Activated T-cell treated with anti-CD3 and anti-CD28 coated beads, Interleukin-2, amount 50 U/mL, for 48 hours (primary cell): Measurements from ENCODE around the gene SNAI1.
A peak's percentile ranks its signal among the peaks of the same experiment; 100 is the strongest.
"Not testable (repeated sequence)": the region's sequence is repeated elsewhere in the genome, so short reads cannot be mapped to it uniquely, and the experiment has no call there.

Experiments
- DNase-seq, 2 experiments: peaks; one replicate each; pipeline ENCODE4 v3.0.0-alpha.2; 2020

Gene SNAI1

GRCh38 chr20:49982346-49983122 lies at the start of gene SNAI1:
TSS of gene SNAI1 (plus strand) at chr20:49982980. CDS start at chr20:49983060, 80 bp downstream.
- DNase-seq, result peak; percentile 77 to 85

DNA sequence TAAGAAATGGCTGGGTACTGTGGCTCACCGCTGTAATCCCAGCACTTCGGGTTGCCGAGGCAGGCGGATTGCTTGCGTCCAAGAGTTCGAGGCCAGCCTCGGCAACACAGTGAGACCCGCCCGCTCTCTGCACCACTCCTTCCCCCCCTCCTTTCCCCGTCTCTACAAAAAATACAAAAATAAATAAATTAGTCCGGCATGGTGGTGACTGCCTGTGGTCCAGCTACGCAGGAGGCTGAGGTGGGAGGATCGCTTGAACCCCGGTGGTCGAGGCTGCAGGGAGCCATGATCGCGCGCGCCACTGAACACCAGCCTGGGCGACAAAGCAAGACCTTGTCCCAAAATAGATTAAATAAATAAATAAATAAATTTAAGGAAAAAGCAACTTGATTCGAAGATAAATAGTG lies 47.0 kb upstream of the SNAI1 start:
- no peak for DNase-seq

DNA sequence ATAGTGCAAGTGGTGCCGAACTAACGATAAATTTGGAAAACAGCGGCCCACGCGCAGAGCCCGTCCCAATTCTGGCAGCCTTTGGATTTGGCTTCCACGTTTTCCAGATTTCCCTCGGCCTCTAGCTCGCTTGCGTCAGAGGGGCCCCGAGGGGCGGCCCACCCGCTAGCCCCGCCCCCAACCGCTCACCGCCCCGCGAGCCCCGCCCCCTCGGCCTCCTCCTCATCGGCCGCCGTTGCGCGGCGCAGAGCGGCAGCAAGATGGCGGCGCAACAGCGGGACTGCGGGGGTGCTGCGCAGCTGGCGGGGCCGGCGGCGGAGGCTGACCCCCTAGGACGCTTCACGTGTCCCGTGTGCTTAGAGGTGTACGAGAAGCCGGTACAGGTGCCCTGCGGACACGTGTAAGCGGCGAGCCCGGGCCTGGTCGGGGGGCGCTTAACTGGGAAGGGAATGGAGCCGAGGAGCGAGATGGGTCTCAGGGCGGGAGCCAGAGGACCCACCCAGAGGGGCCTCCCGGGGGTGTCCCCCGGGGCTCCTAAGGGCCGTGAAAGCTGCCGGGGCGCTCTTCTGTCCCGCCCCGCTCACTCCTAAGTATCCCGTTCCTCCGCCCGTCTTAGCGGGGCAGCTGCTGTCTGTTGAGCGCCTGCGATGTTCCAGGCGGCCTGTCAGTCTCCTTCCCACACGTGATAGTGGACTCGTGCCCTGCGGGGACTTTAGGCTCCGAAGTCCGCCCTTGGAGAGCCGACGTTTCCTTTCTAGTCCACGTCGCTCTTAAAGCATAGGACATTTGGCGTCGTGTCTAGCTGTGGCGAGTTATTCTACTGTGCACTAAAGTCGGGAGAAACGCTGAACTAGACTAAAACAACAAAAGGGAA lies 46.4 kb upstream of the SNAI1 start, which contains the start of gene RNF114:
TSS of gene RNF114 (plus strand) at position 245 of the 874 bp plus-strand sequence. CDS start at position 261, 16 bp downstream.
- peak; percentile 92 to 95 for DNase-seq

DNA sequence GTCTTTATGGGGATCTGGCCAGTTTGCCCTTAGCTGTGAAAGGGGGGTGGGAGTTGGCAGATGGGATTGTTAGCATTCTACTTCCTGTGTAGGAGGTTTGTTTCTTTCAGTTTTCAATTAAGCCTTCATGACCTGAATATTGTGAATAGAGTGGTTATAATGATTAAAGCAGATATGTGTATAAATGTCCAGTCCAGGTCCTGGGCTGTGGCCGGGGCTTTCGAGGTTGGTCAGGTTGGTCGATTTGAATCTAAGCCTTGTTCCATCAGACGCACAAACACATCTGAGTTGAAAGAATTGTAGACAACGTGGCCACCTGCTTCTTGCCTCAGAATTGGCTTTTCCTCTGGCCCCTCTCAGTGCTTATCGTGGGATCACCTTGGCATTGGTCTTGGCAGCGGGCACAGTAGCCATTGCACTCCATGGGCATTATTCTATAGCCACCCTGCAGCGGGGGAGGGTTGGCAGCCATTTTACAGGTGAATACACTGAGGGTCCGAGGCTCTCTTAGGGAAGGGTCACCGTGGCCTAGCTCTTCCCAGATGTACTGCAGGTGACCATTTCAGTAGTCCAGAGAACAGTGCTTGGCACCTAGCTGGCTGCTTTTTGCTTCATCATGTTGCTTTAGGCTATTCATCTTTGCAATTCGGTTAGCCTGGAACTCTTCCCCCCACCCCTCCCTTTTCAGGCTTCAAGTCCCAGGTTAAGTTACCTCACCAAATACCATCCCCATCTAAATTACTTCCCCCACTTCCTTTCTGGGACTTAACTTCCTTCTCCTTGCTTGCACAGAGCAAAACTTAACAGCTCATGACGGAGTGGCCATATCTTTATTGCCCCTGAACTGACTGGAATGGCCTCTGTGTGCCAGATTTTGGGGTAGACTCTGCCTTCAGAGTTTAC lies 45.5 kb upstream of the SNAI1 start:
- DNase-seq, result no peak

DNA sequence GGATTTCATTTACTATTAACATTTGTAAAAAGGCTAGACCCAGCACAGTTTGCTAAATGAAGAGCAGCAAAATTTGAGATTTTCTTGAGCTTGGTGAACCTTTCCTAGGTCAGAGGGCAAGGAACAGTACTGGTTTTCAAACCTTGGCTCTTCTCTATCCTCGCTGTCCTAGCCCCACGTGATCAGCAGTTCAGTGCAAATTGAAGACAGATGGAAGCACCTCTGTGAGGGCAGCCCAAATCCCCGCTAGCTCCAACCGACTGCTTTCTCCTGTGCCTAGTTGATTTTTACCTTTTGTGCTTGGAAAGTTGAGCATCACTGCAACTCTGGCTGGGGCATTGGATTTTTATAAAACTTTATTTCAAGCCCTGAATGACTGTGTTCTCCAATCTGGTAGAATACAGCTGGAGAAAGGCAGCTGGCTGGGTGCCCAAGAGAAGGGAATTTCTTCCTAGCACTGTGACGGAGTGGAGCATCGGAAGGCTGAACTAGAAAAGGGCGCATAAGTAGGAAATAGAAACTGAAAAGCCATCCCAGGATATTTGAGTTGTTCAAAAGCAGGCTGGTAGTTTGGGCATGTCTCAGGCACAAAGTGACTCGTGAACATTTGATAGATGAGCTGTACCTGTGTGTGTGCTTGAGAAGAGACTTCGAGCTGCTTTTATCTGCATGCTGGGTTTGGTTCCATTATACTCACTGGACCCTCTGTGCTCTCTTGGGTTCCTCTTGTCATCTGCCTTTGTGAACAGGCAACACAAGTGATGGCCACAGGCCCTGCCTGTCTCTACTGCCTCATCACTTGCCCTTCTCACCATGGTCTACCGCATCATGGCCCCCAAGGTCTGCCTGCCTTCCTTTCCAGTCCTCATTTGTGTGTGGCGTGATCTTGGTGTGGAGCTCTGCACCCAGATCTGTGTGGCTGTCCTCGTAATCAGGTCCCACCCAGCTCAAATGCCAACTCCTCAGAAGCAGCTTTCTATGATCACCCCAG lies 44.3 kb upstream of the SNAI1 start:
- DNase-seq, result no peak

DNA sequence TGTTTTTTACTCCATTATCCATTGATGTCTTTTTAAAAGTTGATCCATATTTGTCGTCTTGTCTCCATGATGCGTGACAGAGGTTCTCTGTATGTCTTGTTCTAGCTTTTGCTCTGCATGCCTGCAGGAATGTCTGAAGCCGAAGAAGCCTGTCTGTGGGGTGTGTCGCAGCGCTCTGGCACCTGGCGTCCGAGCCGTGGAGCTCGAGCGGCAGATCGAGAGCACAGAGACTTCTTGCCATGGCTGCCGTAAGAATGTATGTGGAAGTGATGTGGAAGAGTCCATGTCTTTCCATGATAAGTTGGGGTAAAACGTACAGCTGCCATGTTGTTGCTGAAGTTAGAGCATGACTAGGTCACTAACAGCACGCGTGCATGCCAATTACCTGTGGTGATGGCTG lies 41.3 kb upstream of the SNAI1 start:
- DNase-seq, result no peak

DNA sequence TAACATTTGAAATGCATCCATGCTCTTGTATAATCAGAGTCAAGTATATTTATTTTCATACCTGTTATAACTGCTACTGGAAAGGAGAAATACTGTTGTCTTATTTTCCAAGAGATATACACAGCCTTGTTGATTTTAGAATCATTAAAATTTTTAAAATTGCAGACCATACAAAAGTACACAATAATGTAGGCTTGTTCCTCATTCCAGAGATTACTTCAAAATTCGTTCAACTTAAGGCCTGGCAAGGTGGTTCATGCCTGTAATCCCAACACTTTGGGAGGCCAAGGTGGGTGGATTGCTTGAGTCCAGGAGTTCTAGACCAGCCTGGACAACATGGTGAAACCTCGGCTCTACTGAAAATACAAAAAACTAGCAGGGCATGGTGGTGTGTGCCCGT lies 40.5 kb upstream of the SNAI1 start:
- DNase-seq, result no peak

GRCh38 chr20:49942942-49943341 lies 39.8 kb upstream of the SNAI1 start:
- no peak for DNase-seq

DNA sequence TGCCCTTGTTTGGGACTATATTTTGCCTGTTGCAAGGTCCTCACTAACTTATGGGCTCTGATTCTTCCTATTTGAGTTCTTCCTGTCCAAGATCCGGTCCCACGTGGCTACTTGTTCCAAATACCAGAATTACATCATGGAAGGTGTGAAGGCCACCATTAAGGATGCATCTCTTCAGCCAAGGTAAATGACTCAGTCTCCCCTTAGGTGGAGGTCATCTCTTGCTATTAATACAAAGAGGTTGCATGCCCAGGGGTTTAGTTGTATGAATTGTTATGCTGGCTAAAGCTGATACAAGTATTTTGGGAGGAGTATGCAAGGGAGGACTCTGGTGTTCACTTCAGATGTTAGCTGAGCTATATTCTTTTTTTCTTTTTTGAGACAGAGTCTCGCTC lies 37.5 kb upstream of the SNAI1 start:
- DNase-seq, result no peak

- DNase-seq, result no peak
Measured at GRCh38 chr20:49945701-49946477, 36.9 kb upstream of the SNAI1 start.

GRCh38 chr20:49948178-49948577 lies 34.6 kb upstream of the SNAI1 start:
- no peak for DNase-seq

DNA sequence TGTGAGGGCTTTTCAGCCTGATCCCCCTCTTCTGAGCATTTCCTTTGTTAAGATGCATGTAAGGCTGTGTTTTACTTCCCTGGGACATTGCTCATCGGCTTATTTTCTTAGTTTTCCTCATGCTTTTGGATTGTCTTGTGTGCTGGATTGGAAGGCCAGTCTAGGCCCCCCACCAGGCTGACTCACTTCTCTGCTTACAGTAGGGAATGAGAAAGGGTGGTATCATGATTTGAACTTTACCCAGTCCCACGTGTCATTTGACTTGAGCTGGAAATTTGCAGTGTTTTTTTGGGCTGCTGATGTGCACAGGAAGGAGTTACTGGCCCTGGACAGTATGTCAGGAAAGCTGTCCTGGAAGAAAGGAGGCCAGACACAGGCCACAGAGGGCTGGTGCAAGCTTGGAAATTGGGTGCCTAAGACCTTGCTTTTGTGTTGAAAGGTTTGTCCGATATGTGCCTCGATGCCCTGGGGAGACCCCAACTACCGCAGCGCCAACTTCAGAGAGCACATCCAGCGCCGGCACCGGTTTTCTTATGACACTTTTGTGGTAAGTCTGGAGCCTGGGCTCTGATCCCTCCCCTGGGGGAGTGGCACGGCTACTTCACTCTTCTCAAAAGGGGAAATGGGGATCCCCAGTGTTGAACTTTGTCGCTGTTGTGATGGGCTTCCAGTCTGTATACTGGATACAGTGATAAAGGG lies 33.8 kb upstream of the SNAI1 start:
- no peak for DNase-seq

DNA sequence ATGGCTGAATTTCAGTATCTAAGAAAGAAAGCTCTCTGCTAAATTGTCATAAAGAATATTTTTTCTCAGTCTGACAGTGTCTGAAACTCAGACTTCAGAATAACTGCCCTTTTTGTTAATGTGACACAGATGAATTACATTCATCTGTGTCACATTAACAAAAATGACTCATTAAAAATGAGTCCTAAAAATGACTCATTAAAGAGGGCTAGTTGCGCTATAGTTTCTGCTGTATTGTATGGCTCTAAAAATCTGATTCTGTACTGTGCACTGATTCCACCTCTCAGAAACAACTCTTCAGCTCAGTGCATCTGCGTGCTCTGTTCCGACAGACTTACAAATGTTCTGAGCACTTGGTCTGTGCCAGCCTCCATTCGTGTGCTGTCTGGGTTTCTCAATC lies 31.6 kb upstream of the SNAI1 start:
- no peak for DNase-seq

- no peak for DNase-seq
Measured at GRCh38 chr20:49955167-49955566, 27.6 kb upstream of the SNAI1 start.

- not testable (repeated sequence) for DNase-seq
Measured at GRCh38 chr20:49955830-49956396, 26.9 kb upstream of the SNAI1 start.

DNA sequence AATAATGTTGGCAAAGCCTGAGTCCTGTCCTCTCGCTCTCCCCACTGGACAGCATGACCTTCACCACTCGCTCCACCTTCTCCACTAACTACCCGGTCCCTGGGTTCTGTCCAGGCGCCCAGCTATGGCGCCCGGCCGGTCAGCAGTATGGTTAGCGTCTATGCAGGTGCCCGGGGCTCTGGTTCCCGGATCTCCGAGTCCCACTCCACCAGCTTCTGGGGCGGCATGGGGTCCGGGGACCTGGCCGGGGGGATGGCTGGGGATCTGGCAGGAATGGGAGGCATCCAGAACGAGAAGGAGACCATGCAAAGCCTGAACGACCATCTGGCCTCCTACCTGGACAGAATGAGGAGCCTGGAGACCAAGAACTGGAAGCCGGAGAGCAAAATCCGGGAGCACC lies 26.1 kb upstream of the SNAI1 start:
- DNase-seq, result no peak

- DNase-seq, result not testable (repeated sequence)
Measured at GRCh38 chr20:49957089-49957938, 25.5 kb upstream of the SNAI1 start.

- no peak for DNase-seq
Measured at GRCh38 chr20:49961413-49961812, 21.4 kb upstream of the SNAI1 start.
